ENCODE data around the gene RC3H2.

The RC3H2 gene

DNA sequence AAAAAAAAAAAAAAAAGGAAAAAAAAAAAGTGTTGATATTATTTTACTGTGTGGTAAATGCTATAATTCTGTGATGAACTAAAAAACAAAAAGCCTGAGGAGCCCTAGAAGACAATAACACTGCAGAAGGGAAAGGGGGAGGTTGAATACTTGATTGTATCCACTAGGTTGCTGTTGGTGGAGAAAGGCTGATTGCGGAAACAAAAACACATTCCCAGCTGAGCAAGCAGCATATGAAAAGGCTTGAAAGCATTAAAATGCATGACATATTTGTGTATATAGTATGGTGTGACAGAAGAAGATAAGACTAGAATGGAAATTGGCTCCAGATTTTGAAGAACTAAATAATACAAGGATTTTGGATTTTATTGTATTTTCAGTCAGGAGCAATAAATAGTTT lies 44.5 kb upstream of the RC3H2 start:
- TF ChIP-seq, protein P1, sequence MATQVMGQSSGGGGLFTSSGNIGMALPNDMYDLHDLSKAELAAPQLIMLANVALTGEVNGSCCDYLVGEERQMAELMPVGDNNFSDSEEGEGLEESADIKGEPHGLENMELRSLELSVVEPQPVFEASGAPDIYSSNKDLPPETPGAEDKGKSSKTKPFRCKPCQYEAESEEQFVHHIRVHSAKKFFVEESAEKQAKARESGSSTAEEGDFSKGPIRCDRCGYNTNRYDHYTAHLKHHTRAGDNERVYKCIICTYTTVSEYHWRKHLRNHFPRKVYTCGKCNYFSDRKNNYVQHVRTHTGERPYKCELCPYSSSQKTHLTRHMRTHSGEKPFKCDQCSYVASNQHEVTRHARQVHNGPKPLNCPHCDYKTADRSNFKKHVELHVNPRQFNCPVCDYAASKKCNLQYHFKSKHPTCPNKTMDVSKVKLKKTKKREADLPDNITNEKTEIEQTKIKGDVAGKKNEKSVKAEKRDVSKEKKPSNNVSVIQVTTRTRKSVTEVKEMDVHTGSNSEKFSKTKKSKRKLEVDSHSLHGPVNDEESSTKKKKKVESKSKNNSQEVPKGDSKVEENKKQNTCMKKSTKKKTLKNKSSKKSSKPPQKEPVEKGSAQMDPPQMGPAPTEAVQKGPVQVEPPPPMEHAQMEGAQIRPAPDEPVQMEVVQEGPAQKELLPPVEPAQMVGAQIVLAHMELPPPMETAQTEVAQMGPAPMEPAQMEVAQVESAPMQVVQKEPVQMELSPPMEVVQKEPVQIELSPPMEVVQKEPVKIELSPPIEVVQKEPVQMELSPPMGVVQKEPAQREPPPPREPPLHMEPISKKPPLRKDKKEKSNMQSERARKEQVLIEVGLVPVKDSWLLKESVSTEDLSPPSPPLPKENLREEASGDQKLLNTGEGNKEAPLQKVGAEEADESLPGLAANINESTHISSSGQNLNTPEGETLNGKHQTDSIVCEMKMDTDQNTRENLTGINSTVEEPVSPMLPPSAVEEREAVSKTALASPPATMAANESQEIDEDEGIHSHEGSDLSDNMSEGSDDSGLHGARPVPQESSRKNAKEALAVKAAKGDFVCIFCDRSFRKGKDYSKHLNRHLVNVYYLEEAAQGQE (IDR thresholded peaks at IDR 0.05; ENCODE audit: insufficient read depth in 1 of 2, low read depth in 2 of 2, low read length in 2 of 2) = no peak

DNA sequence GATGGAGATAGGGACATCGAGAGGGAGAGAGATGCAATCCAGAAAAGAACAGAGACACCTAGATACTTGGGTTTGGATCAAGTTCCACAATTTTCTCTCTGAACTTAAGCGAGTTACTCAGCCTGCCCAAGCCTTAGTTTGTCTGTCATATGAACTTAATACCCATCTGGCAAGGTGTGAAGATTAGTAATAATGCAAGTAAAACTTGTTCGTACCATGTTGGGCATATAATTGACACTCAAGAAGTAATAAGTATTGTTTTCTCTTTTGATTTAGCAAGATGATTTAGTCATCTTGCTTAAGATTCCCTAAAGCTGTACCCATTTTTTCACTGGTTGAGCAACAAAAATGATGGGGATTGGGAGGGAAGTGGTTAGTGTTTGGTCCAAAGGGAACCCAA lies 43.2 kb upstream of the RC3H2 start:
- TF ChIP-seq SIN3A (IDR thresholded peaks at IDR 0.05; ENCODE audit: borderline replicate concordance, insufficient read depth, low read length) = no peak
- no peak for TF ChIP-seq TAF1 (IDR thresholded peaks at IDR 0.05; ENCODE audit: borderline replicate concordance, insufficient read depth, low read length)
- no peak for TF ChIP-seq POLR2AphosphoS5 (IDR thresholded peaks at IDR 0.05; ENCODE audit: low read depth, low read length)
- no peak for TF ChIP-seq FOXP2 (optimal IDR thresholded peaks at IDR 0.05; ENCODE audit: borderline replicate concordance, extremely low read depth, extremely low read length, insufficient read depth)
- TF ChIP-seq, protein P1 (IDR thresholded peaks at IDR 0.05; ENCODE audit: insufficient read depth in 1 of 2, low read depth in 2 of 2, low read length in 2 of 2) = no peak

DNA sequence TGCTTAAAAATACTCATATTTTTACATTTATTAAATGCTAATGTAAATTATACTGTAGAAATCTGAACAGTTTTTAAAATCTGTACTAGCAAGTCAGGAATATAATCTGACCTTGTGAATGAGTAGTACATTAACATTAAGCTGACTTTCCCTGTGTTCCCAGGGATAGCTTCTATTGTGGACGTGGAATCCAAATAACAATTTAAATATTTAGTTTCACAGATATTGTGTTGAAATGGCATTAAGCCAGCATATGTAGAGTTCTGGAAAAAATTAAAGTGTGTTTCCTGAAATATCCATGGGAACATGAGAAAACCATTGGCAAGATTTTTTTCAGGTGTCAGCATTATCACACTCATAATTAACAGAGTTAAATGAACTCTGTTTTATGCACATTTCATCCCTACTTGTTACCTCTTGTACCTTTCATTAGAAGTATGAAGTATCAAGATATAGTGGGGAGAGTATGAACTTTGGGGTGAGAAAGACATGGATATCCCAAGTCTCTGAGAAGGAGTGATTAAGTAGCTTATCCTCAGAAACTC lies 41.4 kb upstream of the RC3H2 start:
- no peak for TF ChIP-seq TAF1 (IDR thresholded peaks at IDR 0.05; ENCODE audit: borderline replicate concordance, insufficient read depth, low read length)
- TF ChIP-seq SIN3A (IDR thresholded peaks at IDR 0.05; ENCODE audit: borderline replicate concordance, insufficient read depth, low read length) = no peak
- TF ChIP-seq, protein P1 (IDR thresholded peaks at IDR 0.05; ENCODE audit: insufficient read depth in 1 of 2, low read depth in 2 of 2, low read length in 2 of 2) = no peak
- TF ChIP-seq POLR2AphosphoS5 (IDR thresholded peaks at IDR 0.05; ENCODE audit: low read depth, low read length) = no peak
- no peak for TF ChIP-seq FOXP2 (optimal IDR thresholded peaks at IDR 0.05; ENCODE audit: borderline replicate concordance, extremely low read depth, extremely low read length, insufficient read depth)

DNA sequence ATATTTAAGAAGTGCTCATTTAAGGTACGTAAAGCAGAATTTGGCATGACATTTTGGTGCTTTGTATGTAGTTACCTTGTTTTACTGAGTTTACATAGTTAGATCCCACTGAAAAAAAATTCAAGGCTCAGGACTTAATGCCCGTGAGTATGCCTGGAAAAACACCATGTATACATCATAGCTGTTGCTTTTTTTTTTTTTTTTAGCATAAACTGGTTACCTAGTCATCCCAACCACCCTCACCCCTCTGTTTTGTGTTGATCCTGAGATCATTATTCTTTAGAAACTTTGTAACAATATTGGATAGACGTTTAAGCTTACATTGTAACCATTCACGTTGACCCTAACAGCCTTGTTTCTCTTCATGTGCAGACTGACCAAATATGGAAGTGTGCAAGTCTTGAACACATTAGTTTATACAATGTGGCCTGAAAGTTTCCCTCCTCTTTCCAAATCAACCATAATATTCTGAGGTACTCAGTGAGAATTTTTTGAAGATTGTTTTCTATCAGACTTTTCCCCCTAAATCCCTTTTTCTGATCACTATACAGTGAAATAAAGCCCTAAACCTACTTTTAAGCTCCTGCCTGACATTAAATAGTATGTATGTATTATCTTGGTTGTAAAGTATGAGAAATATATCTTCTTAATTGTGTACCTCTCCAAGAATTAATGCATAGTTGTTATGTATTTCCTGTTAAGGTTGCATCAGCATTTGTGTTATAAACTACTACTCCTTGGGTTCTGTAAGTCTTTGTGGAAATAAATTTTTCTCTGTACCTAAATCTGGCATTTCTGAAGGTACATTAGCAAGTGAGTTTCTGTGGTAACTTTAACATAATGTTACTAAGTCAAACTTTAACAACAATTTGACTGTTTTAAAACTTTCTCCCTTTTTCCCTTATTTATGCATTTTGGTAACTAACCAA lies 40.1 kb upstream of the RC3H2 start:
- TF ChIP-seq, protein P1 (IDR thresholded peaks at IDR 0.05; ENCODE audit: insufficient read depth in 1 of 2, low read depth in 2 of 2, low read length in 2 of 2) = no peak
- TF ChIP-seq FOXP2 (optimal IDR thresholded peaks at IDR 0.05; ENCODE audit: borderline replicate concordance, extremely low read depth, extremely low read length, insufficient read depth) = no peak
- no peak for TF ChIP-seq POLR2AphosphoS5 (IDR thresholded peaks at IDR 0.05; ENCODE audit: low read depth, low read length)
- TF ChIP-seq TAF1 (IDR thresholded peaks at IDR 0.05; ENCODE audit: borderline replicate concordance, insufficient read depth, low read length) = no peak
- TF ChIP-seq SIN3A (IDR thresholded peaks at IDR 0.05; ENCODE audit: borderline replicate concordance, insufficient read depth, low read length) = no peak
